GM12878 (cell line): Measurements from ENCODE around the gene SSBP1. TPM values are rescaled to one million over a fixed set of nuclear protein-coding genes. Genes with fewer than 3 reads are reported as not detected.

Source experiments
- ATAC-seq: fragments of 200-7000 bp; cut with Tn5 transposase; 3 replicates; pipeline ENCODE4 v1.9.1; 2020; ENCODE audit warnings: mild to moderate bottlenecking, moderate library complexity
- BruUV-seq: library from RNA; stranded (reverse); fragments of 400-500 nt; replicated peaks from 2 replicates; lab custom pipeline; 2021; lab: Mats Ljungman, UMichigan
- CTCF ChIA-PET: fragments of 300-600 bp; sonication (Branson Sonifier 250); formaldehyde crosslinking; extraction: SDS; loops from one replicate; lab custom pipeline; 2021; ENCODE audit warnings: inconsistent platforms; lab: Yijun Ruan, JAX
- POLR2A ChIA-PET: fragments of 350-600 bp; formaldehyde crosslinking; extraction: SDS; loops from one replicate; lab custom pipeline; 2021; ENCODE audit warnings: inconsistent platforms; lab: Charles Lee
- RAD21 ChIA-PET: fragments of 300-600 bp; sonication (Branson Sonifier 250); formaldehyde crosslinking; loops from one replicate; lab custom pipeline; 2023; ENCODE audit warnings: antibody characterized with exemption; ENCODE audit not compliant: unreplicated experiment; lab: Charles Lee
- SMC1A ChIA-PET: fragments of 300-600 bp; sonication (Branson Sonifier 250); formaldehyde crosslinking; loops from one replicate; lab custom pipeline; 2023; ENCODE audit not compliant: unreplicated experiment, uncharacterized antibody; lab: Charles Lee
- DNase-seq: peaks from one replicate; pipeline ENCODE4 v3.0.0-alpha.2; 2011; ENCODE audit warnings: low read depth, low spot score
- FAIRE-seq: peaks from 3 replicates; lab custom pipeline; 2011; peaks lifted over from hg19 to GRCh38; lab: Jason Lieb, UNC
- H2AFZ ChIP-seq: 2 replicates; pipeline ENCODE4 v1.6.0; 2011; ENCODE audit warnings: low read depth, low read length, control low read depth; ENCODE audit not compliant: control insufficient read depth
- H3K27ac ChIP-seq: 2 replicates; pipeline ENCODE4 v1.5.1; 2011; ENCODE audit warnings: control low read depth; ENCODE audit not compliant: control insufficient read depth, insufficient read depth
- H3K27me3 ChIP-seq, 2 experiments: replicated peaks in 1 of 2; 2 replicates each; pipeline versions ENCODE4 v1.6.0 to v1.6.1; 2011; ENCODE audit warnings: low read length in 1 of 2; ENCODE audit not compliant: control insufficient read depth in 2 of 2, insufficient read depth in 2 of 2
- H3K36me3 ChIP-seq, 2 experiments: 2 replicates each; pipeline ENCODE4 v1.5.1; 2011; ENCODE audit warnings: low read length in 1 of 2; ENCODE audit not compliant: control insufficient read depth in 2 of 2, insufficient read depth in 2 of 2
- H3K4me1 ChIP-seq: 2 replicates; pipeline ENCODE4 v1.6.1; 2011; ENCODE audit warnings: mild to moderate bottlenecking, low read length, moderate library complexity, mixed read lengths; ENCODE audit not compliant: control insufficient read depth, insufficient read depth
- H3K4me2 ChIP-seq: 2 replicates; pipeline ENCODE4 v1.6.0; 2011; ENCODE audit warnings: control low read depth; ENCODE audit not compliant: control insufficient read depth, insufficient read depth
- H3K4me3 ChIP-seq: fragments of 200-600 bp; sonication (generic); 2 replicates; pipeline ENCODE4 v1.5.1; 2016
- H3K79me2 ChIP-seq: 2 replicates; pipeline ENCODE4 v1.6.0; 2011; ENCODE audit warnings: low read length; ENCODE audit not compliant: control insufficient read depth, insufficient read depth
- H3K9ac ChIP-seq: 2 replicates; pipeline ENCODE4 v1.8.0; 2011; ENCODE audit warnings: low read length, control low read depth, mixed read lengths; ENCODE audit not compliant: control insufficient read depth, insufficient read depth
- H3K9me3 ChIP-seq: replicated peaks from 3 replicates; pipeline ENCODE4 v1.5.1; 2011; ENCODE audit warnings: mild to moderate bottlenecking, low read length; ENCODE audit not compliant: control insufficient read depth, insufficient read depth
- H4K20me1 ChIP-seq: 2 replicates; pipeline ENCODE4 v1.6.0; 2011; ENCODE audit not compliant: control insufficient read depth, insufficient read depth
- ATF7 ChIP-seq: fragments of 450-650 bp; IDR thresholded peaks from 2 replicates; pipeline ENCODE4 v1.6.1; 2016; ENCODE audit warnings: low read depth, mild to moderate bottlenecking
- CBFB ChIP-seq: IDR thresholded peaks from 2 replicates; pipeline ENCODE4 v1.6.1; 2016; ENCODE audit warnings: antibody characterized with exemption, low read depth
- CUX1 ChIP-seq: IDR thresholded peaks from 2 replicates; pipeline ENCODE4 v1.6.1; 2012; ENCODE audit warnings: improper control_type of control experiment, low read depth, low read length; ENCODE audit not compliant: insufficient replicate concordance
- EED ChIP-seq: sonication (generic); IDR thresholded peaks from 2 replicates; pipeline ENCODE4 v1.6.1; 2016; ENCODE audit warnings: antibody characterized with exemption, low read depth
- FOXM1 ChIP-seq: IDR thresholded peaks from 2 replicates; pipeline ENCODE4 v1.6.1; 2012; ENCODE audit warnings: low read depth, mild to moderate bottlenecking, inconsistent platforms, low read length, moderate library complexity
- RELB ChIP-seq: fragments of 450-650 bp; IDR thresholded peaks from 2 replicates; pipeline ENCODE4 v1.6.1; 2017; ENCODE audit warnings: low read depth, mild to moderate bottlenecking, moderate library complexity
- SKIL ChIP-seq: fragments of 450-650 bp; IDR thresholded peaks from 2 replicates; pipeline ENCODE4 v1.6.1; 2017; ENCODE audit warnings: mild to moderate bottlenecking, low read depth, inconsistent platforms; ENCODE audit not compliant: poor library complexity, severe bottlenecking
- ZBTB40 ChIP-seq: fragments of 450-650 bp; IDR thresholded peaks from 2 replicates; pipeline ENCODE4 v1.6.1; 2016; ENCODE audit warnings: mild to moderate bottlenecking, moderate library complexity, borderline replicate concordance
- WGBS: methylation state at CpG from one replicate; pipeline ENCODE4 v1.1.6; 2016; ENCODE audit warnings: low lambda C conversion rate; ENCODE audit not compliant: insufficient replicate concordance, insufficient coverage; ENCODE audit errors: missing lambda C conversion rate; 5-methylcytosine and 5-hydroxymethylcytosine counted together
- in situ Hi-C: fragments of 300-500 bp; cut with MboI; formaldehyde crosslinking; loops from 9 replicates; pipeline ENCODE4 v1.14.3; 2018; ENCODE audit warnings: mixed read lengths
- intact Hi-C: fragments of 100-400 bp; cut with micrococcal nuclease; formaldehyde crosslinking; loops from one replicate; pipeline ENCODE4 v1.14.2; 2022; ENCODE audit not compliant: unreplicated experiment
- polyA plus RNA-seq, 11 experiments: library from polyadenylated mRNA; depleted of rRNA in 4 of 11; unstranded in 6 of 11; stranded (reverse) in 5 of 11; fragments of >200 nt; fragmentation: Nextera tagmentation in 4 of 11; fragmentation: Illumina TruSeq in 1 of 11; extraction: Ambion mirVana in 4 of 11; extraction: Trizol in 1 of 11; gene quantifications; 1 replicate in 1 of 11; 2 replicates in 10 of 11; pipeline versions ENCODE4 v1.2.1 to v1.2.3, GENCODE V29; 2011 to 2016; ENCODE audit warnings: inconsistent platforms in 2 of 11, missing spikeins in 2 of 11, low read depth in 1 of 11
- total RNA-seq, 4 experiments: library from RNA; depleted of rRNA in 3 of 4; stranded (reverse); fragments of >200 nt in 3 of 4; fragmentation: Illumina TruSeq in 1 of 4; extraction: Trizol in 1 of 4; gene quantifications; 2 replicates each; pipeline versions ENCODE4 v1.2.1 to v1.2.3, GENCODE V29; 2013 to 2021

Gene SSBP1
- total and polyA plus RNA-seq, 10 of the 15 experiments (the other 5 are each of a cell fraction or from before 2014, with no cell fraction given), result 191 to 998 (median 418) TPM

- WGBS, result 54% methylated on average over 3 of the region's 3 CpGs
- peaks cover 0 to 21% of the 10 kb centered on the region in 2 experiments for H3K36me3 ChIP-seq
- H4K20me1 ChIP-seq, result no peaks in the 10 kb centered on the region
- in situ Hi-C loops (loop anchor here (10.0 kb wide), 1 partner anchor 724 kb away; the partner anchor contains the start of gene MRPS33), intact Hi-C loops (loop anchor here (2.0 to 5.0 kb wide), 2 partner anchors 38 to 187 kb away; partner anchors contain the start of gene AGK)
- no peak overlapping the region; the same call in none of the 2 replicates for H3K27ac ChIP-seq
- H3K4me1 ChIP-seq, result peaks cover 4% of the 10 kb centered on the region; the same call in 1 of the 2 replicates
- ChIA-PET CTCF (interaction anchor here (1.5 to 4.0 kb wide), 8 partner anchors 14 to 85 kb away, joined by 3 to 36 read pairs (median 8); partner anchors contain the start of gene DENND11), SMC1A (no interaction called here), POLR2A (interaction anchor here (1.7 kb wide), 1 partner anchor 88 kb away, joined by 4 read pairs; no protein-coding TSS in a partner anchor), RAD21 (no interaction called here)
- ATAC-seq (no peak), DNase-seq (no peak), FAIRE-seq (peak; percentile 41)
- H2AFZ ChIP-seq, result no peak overlapping the region
- peak overlapping the region; percentile 95; the same call in 1 of the 2 replicates for H3K9ac ChIP-seq
- BruUV-seq, result no TSS peak
- no peaks in the 10 kb centered on the region for H3K9me3 ChIP-seq
- peak overlapping the region; percentile 62 for H3K4me2 ChIP-seq
- H3K4me3 ChIP-seq, result peak overlapping the region; percentile 98
- peaks cover 38% of the 10 kb centered on the region for H3K79me2 ChIP-seq
- no peaks in the 10 kb centered on the region for H3K27me3 ChIP-seq
- TF ChIP-seq SKIL, result no peak
- TF ChIP-seq ATF7, result no peak
- TF ChIP-seq EED, result no peak
- no peak for TF ChIP-seq CUX1
- TF ChIP-seq RELB, result no peak
- no peak for TF ChIP-seq FOXM1
- no peak for TF ChIP-seq CBFB
- no peak for TF ChIP-seq ZBTB40
Observed at GRCh38 chr7:141739250-141739649, 1.1 kb downstream of the SSBP1 start.
